OCI-LY7 (cell line): ENCODE measurements around the gene CDC42BPG. TPM values are rescaled to one million over a fixed set of nuclear protein-coding genes. Genes with fewer than 3 reads are reported as not detected.

Source experiments
- BruUV-seq: library from RNA; stranded (reverse); fragments of 400-500 nt; replicated peaks from 2 replicates; lab custom pipeline; 2021; lab: Mats Ljungman, UMichigan
- CTCF ChIA-PET: fragments of 300-600 bp; sonication (Branson Sonifier 250); formaldehyde crosslinking; loops from one replicate; lab custom pipeline; 2022; ENCODE audit warnings: antibody characterized with exemption; ENCODE audit not compliant: unreplicated experiment; lab: Charles Lee
- POLR2A ChIA-PET: fragments of 300-600 bp; sonication (Branson Sonifier 250); formaldehyde crosslinking; loops from one replicate; lab custom pipeline; 2022; ENCODE audit warnings: antibody characterized with exemption; lab: Charles Lee
- DNase-seq: peaks from one replicate; pipeline ENCODE4 v3.0.0-alpha.2; 2015; ENCODE audit warnings: low spot score
- H2AFZ ChIP-seq: fragments of 200-600 bp; sonication (generic), shearing (Covaris generic); 2 replicates; pipeline ENCODE4 v1.6.1; 2014; ENCODE audit warnings: mild to moderate bottlenecking, antibody characterized with exemption, low read length, moderate library complexity
- H3K27ac ChIP-seq: fragments of 200-600 bp; sonication (generic); 2 replicates; pipeline ENCODE4 v1.5.1; 2014; ENCODE audit warnings: mixed run types, low read depth, mild to moderate bottlenecking, moderate library complexity, low read length, inconsistent platforms; ENCODE audit not compliant: poor library complexity, severe bottlenecking
- H3K36me3 ChIP-seq: fragments of 200-600 bp; sonication (generic); 2 replicates; pipeline ENCODE4 v1.6.1; 2014; ENCODE audit warnings: mild to moderate bottlenecking, antibody characterized with exemption, low read length, moderate library complexity, mixed read lengths; ENCODE audit not compliant: insufficient read depth
- H3K4me1 ChIP-seq: fragments of 200-600 bp; sonication (generic); 2 replicates; pipeline ENCODE4 v1.5.1; 2014; ENCODE audit warnings: mild to moderate bottlenecking, low read length; ENCODE audit not compliant: insufficient read depth, poor library complexity, severe bottlenecking
- H3K4me2 ChIP-seq: fragments of 200-600 bp; sonication (generic); 2 replicates; pipeline ENCODE4 v1.6.1; 2014; ENCODE audit warnings: mild to moderate bottlenecking, low read length
- H3K4me3 ChIP-seq: fragments of 200-600 bp; sonication (generic); 2 replicates; pipeline ENCODE4 v1.5.1; 2014; ENCODE audit warnings: mild to moderate bottlenecking, low read depth, low read length; ENCODE audit not compliant: poor library complexity, severe bottlenecking
- H3K79me2 ChIP-seq: fragments of 200-600 bp; sonication (generic); 2 replicates; pipeline ENCODE4 v1.6.1; 2016; ENCODE audit warnings: low read depth, mild to moderate bottlenecking, low read length, moderate library complexity, mixed read lengths; ENCODE audit not compliant: insufficient read depth
- H3K9me2 ChIP-seq: fragments of 200-600 bp; sonication (generic); 2 replicates; pipeline ENCODE4 v1.6.1; 2016; ENCODE audit warnings: mild to moderate bottlenecking, low read length, mixed read lengths; ENCODE audit not compliant: insufficient read depth
- H3K9me3 ChIP-seq: fragments of 200-600 bp; sonication (generic); 2 replicates; pipeline ENCODE4 v1.6.1; 2014; ENCODE audit warnings: mild to moderate bottlenecking, mixed run types, low read length, mixed read lengths
- H4K20me1 ChIP-seq: fragments of 200-600 bp; sonication (generic); 2 replicates; pipeline ENCODE4 v1.6.1; 2014; ENCODE audit warnings: mild to moderate bottlenecking, antibody characterized with exemption, low read length, moderate library complexity, mixed read lengths; ENCODE audit not compliant: insufficient read depth
- EZH2phosphoT487 ChIP-seq: fragments of 200-600 bp; sonication (generic); IDR thresholded peaks from 2 replicates; pipeline ENCODE4 v1.6.1; 2018; ENCODE audit warnings: low read depth, borderline replicate concordance, mild to moderate bottlenecking, mixed run types, antibody characterized with exemption, low read length, moderate library complexity, mixed read lengths
- intact Hi-C: fragments of 100-400 bp; cut with micrococcal nuclease; formaldehyde crosslinking; loops from one replicate; pipeline ENCODE4 v1.10.0; 2022; ENCODE audit not compliant: unreplicated experiment
- total RNA-seq, 2 experiments: library from RNA; depleted of rRNA in 1 of 2; stranded (reverse); fragments of >200 nt in 1 of 2; shearing (Covaris generic) in 1 of 2; gene quantifications; 2 replicates each; pipeline ENCODE4 v1.2.3, GENCODE V29; 2014 to 2022
- TF ChIP-seq, protein P1 (sequence below): fragments of 200-600 bp; sonication (generic); conservative IDR thresholded peaks from 2 replicates; pipeline ENCODE4 v1.5.1; 2014; ENCODE audit warnings: mild to moderate bottlenecking, antibody characterized with exemption, low read length, moderate library complexity, mixed read lengths

The CDC42BPG gene
- total RNA-seq, 2 experiments from 2014 or later = 3.5 to 4.9 TPM

DNA sequence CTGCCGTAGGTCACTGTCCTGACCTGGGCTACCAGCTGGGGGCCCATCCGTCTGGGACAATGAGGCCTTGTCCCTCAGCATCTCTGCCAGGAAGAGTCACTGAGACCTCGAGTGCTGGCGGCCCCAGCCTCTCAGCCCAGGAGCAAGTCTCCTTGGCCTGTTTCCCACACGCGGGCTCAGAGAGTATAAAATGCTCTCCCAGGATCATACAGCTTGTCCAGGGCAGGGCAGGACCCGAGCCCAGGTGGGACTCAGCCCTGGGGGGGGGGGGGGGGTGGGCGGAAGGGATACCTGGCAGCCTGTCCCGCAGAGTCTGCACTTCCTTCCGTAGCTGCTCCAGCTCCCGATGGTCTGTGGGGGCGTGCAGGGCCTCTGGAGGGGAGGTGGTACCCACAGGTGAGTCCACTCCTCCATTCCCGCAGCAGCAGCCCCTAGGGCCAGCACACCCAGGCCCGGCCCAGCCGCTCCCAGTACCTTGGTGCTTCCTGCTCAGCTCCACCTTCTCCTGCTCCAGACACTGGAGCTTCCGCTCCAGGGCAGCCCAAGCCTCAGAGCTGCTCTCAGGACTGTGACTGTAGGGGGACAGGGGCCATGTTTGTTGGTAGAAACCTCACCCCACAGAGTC lies 7.9 kb downstream of the CDC42BPG start:
- POLR2A ChIA-PET = interaction anchor here (0.6 kb wide), 2 partner anchors 256 to 1619 kb away, joined by 3 read pairs; no protein-coding TSS in a partner anchor
- no TSS peak for BruUV-seq
- CTCF ChIA-PET = no interaction called here
- TF ChIP-seq EZH2phosphoT487 = no peak
- TF ChIP-seq, protein P1, sequence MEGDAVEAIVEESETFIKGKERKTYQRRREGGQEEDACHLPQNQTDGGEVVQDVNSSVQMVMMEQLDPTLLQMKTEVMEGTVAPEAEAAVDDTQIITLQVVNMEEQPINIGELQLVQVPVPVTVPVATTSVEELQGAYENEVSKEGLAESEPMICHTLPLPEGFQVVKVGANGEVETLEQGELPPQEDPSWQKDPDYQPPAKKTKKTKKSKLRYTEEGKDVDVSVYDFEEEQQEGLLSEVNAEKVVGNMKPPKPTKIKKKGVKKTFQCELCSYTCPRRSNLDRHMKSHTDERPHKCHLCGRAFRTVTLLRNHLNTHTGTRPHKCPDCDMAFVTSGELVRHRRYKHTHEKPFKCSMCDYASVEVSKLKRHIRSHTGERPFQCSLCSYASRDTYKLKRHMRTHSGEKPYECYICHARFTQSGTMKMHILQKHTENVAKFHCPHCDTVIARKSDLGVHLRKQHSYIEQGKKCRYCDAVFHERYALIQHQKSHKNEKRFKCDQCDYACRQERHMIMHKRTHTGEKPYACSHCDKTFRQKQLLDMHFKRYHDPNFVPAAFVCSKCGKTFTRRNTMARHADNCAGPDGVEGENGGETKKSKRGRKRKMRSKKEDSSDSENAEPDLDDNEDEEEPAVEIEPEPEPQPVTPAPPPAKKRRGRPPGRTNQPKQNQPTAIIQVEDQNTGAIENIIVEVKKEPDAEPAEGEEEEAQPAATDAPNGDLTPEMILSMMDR = no peak
- Histone ChIP-seq H3K36me3 (no peaks in the 10 kb centered on the region), H4K20me1 (no peaks in the 10 kb centered on the region), H3K4me1 (no peaks in the 10 kb centered on the region), H3K9me2 (no peaks in the 10 kb centered on the region), H2AFZ (no peak overlapping the region), H3K4me2 (no peak overlapping the region), H3K79me2 (no peaks in the 10 kb centered on the region), H3K9me3 (no peaks in the 10 kb centered on the region), H3K27ac (no peak overlapping the region), H3K4me3 (no peak overlapping the region)
- intact Hi-C loops = no loop called here
- no peak for DNase-seq

DNA sequence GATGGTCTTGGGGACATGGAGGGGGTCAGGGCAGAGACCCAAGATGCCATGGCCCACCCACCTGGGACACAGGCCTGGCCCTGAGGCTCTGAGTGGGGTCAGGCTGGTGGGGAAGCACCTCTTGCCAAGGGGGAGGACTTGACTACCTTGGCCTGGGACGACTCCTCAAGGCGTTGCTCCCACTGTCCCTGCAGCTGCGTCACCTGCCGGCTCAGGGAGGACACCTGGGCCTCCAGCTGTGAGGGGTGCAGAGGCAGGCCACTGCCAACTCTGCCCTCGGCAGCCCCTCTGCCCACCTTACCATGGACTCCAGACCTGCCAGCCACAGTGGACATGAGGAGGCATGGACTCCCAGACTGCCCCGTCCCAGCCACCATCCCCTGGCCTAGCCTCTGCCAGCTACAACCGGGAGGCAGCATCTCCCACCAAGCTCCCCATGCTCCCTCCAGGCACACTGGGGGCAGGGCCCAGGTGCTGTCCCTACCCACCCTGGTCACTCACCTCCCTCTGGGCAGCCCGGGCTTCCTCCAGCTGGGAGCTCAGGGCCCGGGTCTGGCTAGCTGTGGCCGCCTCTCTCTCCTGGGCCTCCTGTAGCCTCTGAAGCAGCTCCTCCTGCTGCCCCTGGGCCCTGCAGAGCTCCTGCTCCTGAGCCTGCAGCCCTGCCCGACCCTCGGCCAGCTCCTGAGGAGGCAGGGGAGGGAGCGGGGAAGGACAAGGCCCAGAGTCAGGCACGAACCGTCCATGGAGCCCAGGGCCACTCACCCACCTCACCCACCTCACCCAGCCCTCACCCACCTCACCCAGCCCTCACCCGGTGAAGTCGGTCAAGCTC lies 8.6 kb downstream of the CDC42BPG start:
- intact Hi-C loops = no loop called here
- Histone ChIP-seq H3K4me1 (no peaks in the 10 kb centered on the region), H3K79me2 (no peaks in the 10 kb centered on the region), H3K36me3 (no peaks in the 10 kb centered on the region), H3K27ac (no peak overlapping the region), H3K9me3 (no peaks in the 10 kb centered on the region), H2AFZ (no peak overlapping the region), H3K4me3 (no peak overlapping the region), H3K4me2 (no peak overlapping the region), H3K9me2 (no peaks in the 10 kb centered on the region), H4K20me1 (no peaks in the 10 kb centered on the region)
- ChIA-PET POLR2A (interaction anchor here (0.6 kb wide), 1 partner anchor 1618 kb away, joined by 3 read pairs; no protein-coding TSS in a partner anchor), CTCF (interaction anchor here (0.5 kb wide), 1 partner anchor 33 kb away, joined by 3 read pairs; no protein-coding TSS in a partner anchor)
- no peak for TF ChIP-seq EZH2phosphoT487
- TF ChIP-seq, protein P1 = no peak
- no TSS peak for BruUV-seq
- DNase-seq = no peak
